GM12878 (cell line): ENCODE data around the gene CDC14B. TPM values are rescaled to one million over a fixed set of nuclear protein-coding genes. Genes with fewer than 3 reads are reported as not detected.

ENCODE experiments used
- ATAC-seq: fragments of 200-7000 bp; cut with Tn5 transposase; 3 replicates; pipeline ENCODE4 v1.9.1; 2020; ENCODE audit warnings: mild to moderate bottlenecking, moderate library complexity
- BruUV-seq: library from RNA; stranded (reverse); fragments of 400-500 nt; replicated peaks from 2 replicates; lab custom pipeline; 2021; lab: Mats Ljungman, UMichigan
- CTCF ChIA-PET: fragments of 300-600 bp; sonication (Branson Sonifier 250); formaldehyde crosslinking; extraction: SDS; loops from one replicate; lab custom pipeline; 2021; ENCODE audit warnings: inconsistent platforms; lab: Yijun Ruan, JAX
- POLR2A ChIA-PET: fragments of 350-600 bp; formaldehyde crosslinking; extraction: SDS; loops from one replicate; lab custom pipeline; 2021; ENCODE audit warnings: inconsistent platforms; lab: Charles Lee
- RAD21 ChIA-PET: fragments of 300-600 bp; sonication (Branson Sonifier 250); formaldehyde crosslinking; loops from one replicate; lab custom pipeline; 2023; ENCODE audit warnings: antibody characterized with exemption; ENCODE audit not compliant: unreplicated experiment; lab: Charles Lee
- SMC1A ChIA-PET: fragments of 300-600 bp; sonication (Branson Sonifier 250); formaldehyde crosslinking; loops from one replicate; lab custom pipeline; 2023; ENCODE audit not compliant: unreplicated experiment, uncharacterized antibody; lab: Charles Lee
- DNase-seq: peaks from one replicate; pipeline ENCODE4 v3.0.0-alpha.2; 2011; ENCODE audit warnings: low read depth, low spot score
- FAIRE-seq: peaks from 3 replicates; lab custom pipeline; 2011; peaks lifted over from hg19 to GRCh38; lab: Jason Lieb, UNC
- H2AFZ ChIP-seq: 2 replicates; pipeline ENCODE4 v1.6.0; 2011; ENCODE audit warnings: low read depth, low read length, control low read depth; ENCODE audit not compliant: control insufficient read depth
- H3K27ac ChIP-seq: 2 replicates; pipeline ENCODE4 v1.5.1; 2011; ENCODE audit warnings: control low read depth; ENCODE audit not compliant: control insufficient read depth, insufficient read depth
- H3K27me3 ChIP-seq, 2 experiments: replicated peaks in 1 of 2; 2 replicates each; pipeline versions ENCODE4 v1.6.0 to v1.6.1; 2011; ENCODE audit warnings: low read length in 1 of 2; ENCODE audit not compliant: control insufficient read depth in 2 of 2, insufficient read depth in 2 of 2
- H3K36me3 ChIP-seq, 2 experiments: 2 replicates each; pipeline ENCODE4 v1.5.1; 2011; ENCODE audit warnings: low read length in 1 of 2; ENCODE audit not compliant: control insufficient read depth in 2 of 2, insufficient read depth in 2 of 2
- H3K4me1 ChIP-seq: 2 replicates; pipeline ENCODE4 v1.6.1; 2011; ENCODE audit warnings: mild to moderate bottlenecking, low read length, moderate library complexity, mixed read lengths; ENCODE audit not compliant: control insufficient read depth, insufficient read depth
- H3K4me2 ChIP-seq: 2 replicates; pipeline ENCODE4 v1.6.0; 2011; ENCODE audit warnings: control low read depth; ENCODE audit not compliant: control insufficient read depth, insufficient read depth
- H3K4me3 ChIP-seq: fragments of 200-600 bp; sonication (generic); 2 replicates; pipeline ENCODE4 v1.5.1; 2016
- H3K79me2 ChIP-seq: 2 replicates; pipeline ENCODE4 v1.6.0; 2011; ENCODE audit warnings: low read length; ENCODE audit not compliant: control insufficient read depth, insufficient read depth
- H3K9ac ChIP-seq: 2 replicates; pipeline ENCODE4 v1.8.0; 2011; ENCODE audit warnings: low read length, control low read depth, mixed read lengths; ENCODE audit not compliant: control insufficient read depth, insufficient read depth
- H3K9me3 ChIP-seq: replicated peaks from 3 replicates; pipeline ENCODE4 v1.5.1; 2011; ENCODE audit warnings: mild to moderate bottlenecking, low read length; ENCODE audit not compliant: control insufficient read depth, insufficient read depth
- H4K20me1 ChIP-seq: 2 replicates; pipeline ENCODE4 v1.6.0; 2011; ENCODE audit not compliant: control insufficient read depth, insufficient read depth
- ATF2 ChIP-seq: IDR thresholded peaks from 2 replicates; pipeline ENCODE4 v1.6.1; 2012; ENCODE audit warnings: low read length, inconsistent platforms
- CEBPB ChIP-seq, 2 experiments: fragments of 150-350 bp in 1 of 2; IDR thresholded peaks; 2 replicates each; pipeline ENCODE4 v1.6.1; 2012 to 2014; ENCODE audit warnings: low read depth in 2 of 2, low read length in 2 of 2, borderline replicate concordance in 1 of 2, inconsistent platforms in 1 of 2
- EZH2 ChIP-seq: IDR thresholded peaks from 2 replicates; pipeline ENCODE4 v1.6.1; 2012; ENCODE audit warnings: low read depth, mild to moderate bottlenecking, control low read depth, inconsistent platforms, low read length, borderline replicate concordance; ENCODE audit not compliant: control insufficient read depth
- GATAD2B ChIP-seq: fragments of 450-650 bp; conservative IDR thresholded peaks from 2 replicates; pipeline ENCODE4 v1.6.1; 2017; ENCODE audit warnings: low read depth, mild to moderate bottlenecking, moderate library complexity
- JUND ChIP-seq: IDR thresholded peaks from 2 replicates; pipeline ENCODE4 v1.6.1; 2012; ENCODE audit warnings: low read depth, mild to moderate bottlenecking, low read length, improper control_type of control experiment, moderate library complexity
- LARP7 ChIP-seq: fragments of 450-650 bp; IDR thresholded peaks from 2 replicates; pipeline ENCODE4 v1.6.1; 2017; ENCODE audit warnings: mild to moderate bottlenecking
- NFYA ChIP-seq: IDR thresholded peaks from 2 replicates; pipeline ENCODE4 v1.6.1; 2011; ENCODE audit warnings: low read depth, mild to moderate bottlenecking, low read length, improper control_type of control experiment, borderline replicate concordance
- NKRF ChIP-seq: fragments of 450-650 bp; conservative IDR thresholded peaks from 2 replicates; pipeline ENCODE4 v1.6.1; 2017; ENCODE audit warnings: mild to moderate bottlenecking, moderate library complexity
- RBBP5 ChIP-seq: fragments of 200-600 bp; sonication (generic); conservative IDR thresholded peaks from 2 replicates; pipeline ENCODE4 v1.6.1; 2016
- RFX5 ChIP-seq: IDR thresholded peaks from 2 replicates; pipeline ENCODE4 v1.6.1; 2011; ENCODE audit warnings: low read depth, low read length, improper control_type of control experiment
- SPI1 ChIP-seq: IDR thresholded peaks from 2 replicates; pipeline ENCODE4 v1.6.1; 2011; ENCODE audit warnings: low read depth, mild to moderate bottlenecking, low read length, moderate library complexity, borderline replicate concordance; ENCODE audit not compliant: insufficient read depth
- TBL1XR1 ChIP-seq: IDR thresholded peaks from 2 replicates; pipeline ENCODE4 v1.6.1; 2012; ENCODE audit warnings: low read depth, low read length, improper control_type of control experiment
- WRNIP1 ChIP-seq: IDR thresholded peaks from 2 replicates; pipeline ENCODE4 v1.6.1; 2011; ENCODE audit warnings: low read depth, low read length, improper control_type of control experiment, borderline replicate concordance
- WGBS: methylation state at CpG from one replicate; pipeline ENCODE4 v1.1.6; 2016; ENCODE audit warnings: low lambda C conversion rate; ENCODE audit not compliant: insufficient replicate concordance, insufficient coverage; ENCODE audit errors: missing lambda C conversion rate; 5-methylcytosine and 5-hydroxymethylcytosine counted together
- in situ Hi-C: fragments of 300-500 bp; cut with MboI; formaldehyde crosslinking; loops from 9 replicates; pipeline ENCODE4 v1.14.3; 2018; ENCODE audit warnings: mixed read lengths
- intact Hi-C: fragments of 100-400 bp; cut with micrococcal nuclease; formaldehyde crosslinking; loops from one replicate; pipeline ENCODE4 v1.14.2; 2022; ENCODE audit not compliant: unreplicated experiment
- polyA plus RNA-seq, 11 experiments: library from polyadenylated mRNA; depleted of rRNA in 4 of 11; unstranded in 6 of 11; stranded (reverse) in 5 of 11; fragments of >200 nt; fragmentation: Nextera tagmentation in 4 of 11; fragmentation: Illumina TruSeq in 1 of 11; extraction: Ambion mirVana in 4 of 11; extraction: Trizol in 1 of 11; gene quantifications; 1 replicate in 1 of 11; 2 replicates in 10 of 11; pipeline versions ENCODE4 v1.2.1 to v1.2.3, GENCODE V29; 2011 to 2016; ENCODE audit warnings: inconsistent platforms in 2 of 11, missing spikeins in 2 of 11, low read depth in 1 of 11
- total RNA-seq, 4 experiments: library from RNA; depleted of rRNA in 3 of 4; stranded (reverse); fragments of >200 nt in 3 of 4; fragmentation: Illumina TruSeq in 1 of 4; extraction: Trizol in 1 of 4; gene quantifications; 2 replicates each; pipeline versions ENCODE4 v1.2.1 to v1.2.3, GENCODE V29; 2013 to 2021

The CDC14B gene
- total and polyA plus RNA-seq, 10 of the 15 experiments (the other 5 are each of a cell fraction or from before 2014, with no cell fraction given) = 3.7 to 11.7 (median 6.2) TPM

- Histone ChIP-seq H3K4me3 (no peak overlapping the region), H3K4me2 (no peak overlapping the region), H3K27ac (no peak overlapping the region), H3K9ac (no peak overlapping the region), H3K27me3 (no peaks in the 10 kb centered on the region; a peak in 1 of 4 replicates), H3K79me2 (no peaks in the 10 kb centered on the region), H3K9me3 (no peaks in the 10 kb centered on the region), H3K36me3 (no peaks in the 10 kb centered on the region), H2AFZ (no peak overlapping the region), H3K4me1 (no peaks in the 10 kb centered on the region), H4K20me1 (no peaks in the 10 kb centered on the region)
- no TSS peak for BruUV-seq
- 67% methylated on average over 5 of the region's 5 CpGs for WGBS
- FAIRE-seq = no peak
- TF ChIP-seq RBBP5 (no peak), RFX5 (no peak)
- CTCF ChIA-PET = interaction anchor here (1.7 kb wide), 1 partner anchor 192 kb away, joined by 4 read pairs; no protein-coding TSS in a partner anchor
- in situ Hi-C loops = no loop called here
- POLR2A ChIA-PET = interaction anchor here (0.5 kb wide), 1 partner anchor 9 kb away, joined by 3 read pairs; no protein-coding TSS in a partner anchor
- no peak for ATAC-seq
- RAD21 ChIA-PET = interaction anchor here (1.1 kb wide), 1 partner anchor 67 kb away, joined by 4 read pairs; no protein-coding TSS in a partner anchor
- no peak for DNase-seq
- intact Hi-C loops = no loop called here
- SMC1A ChIA-PET = interaction anchor here (0.6 to 2.1 kb wide), 2 partner anchors 25 to 142 kb away, joined by 3 to 5 read pairs; no protein-coding TSS in a partner anchor
Measured at GRCh38 chr9:96509026-96509425, 110.6 kb downstream of the CDC14B start.

- H2AFZ ChIP-seq = no peak overlapping the region
- 68% methylated on average over 14 of the region's 14 CpGs for WGBS
- H3K79me2 ChIP-seq = no peaks in the 10 kb centered on the region
- intact Hi-C loops (no loop called here), in situ Hi-C loops (no loop called here)
- no peak overlapping the region for H3K27ac ChIP-seq
- no peak overlapping the region for H3K9ac ChIP-seq
- no peaks in the 10 kb centered on the region; a peak in 1 of 4 replicates for H3K27me3 ChIP-seq
- ChIA-PET RAD21 (no interaction called here), SMC1A (interaction anchor here (0.6 to 2.1 kb wide), 2 partner anchors 25 to 141 kb away, joined by 3 to 5 read pairs; no protein-coding TSS in a partner anchor), POLR2A (interaction anchor here (0.5 to 0.7 kb wide), 2 partner anchors 10 to 88 kb away, joined by 3 read pairs; no protein-coding TSS in a partner anchor), CTCF (no interaction called here)
- FAIRE-seq = no peak
- ATAC-seq = no peak
- no TSS peak for BruUV-seq
- no peaks in the 10 kb centered on the region for H3K4me1 ChIP-seq
- DNase-seq = no peak
- H4K20me1 ChIP-seq = no peaks in the 10 kb centered on the region
- no peak overlapping the region for H3K4me2 ChIP-seq
- H3K36me3 ChIP-seq = no peaks in the 10 kb centered on the region
- H3K4me3 ChIP-seq = no peak overlapping the region
- no peaks in the 10 kb centered on the region for H3K9me3 ChIP-seq
- TF ChIP-seq LARP7 (no peak), CEBPB (IDR thresholded peaks at IDR 0.05; ENCODE audit: borderline replicate concordance in 1 of 2, low read depth in 2 of 2, low read length in 2 of 2) (no peak), JUND (no peak), EZH2 (no peak), NKRF (no peak), NFYA (no peak), GATAD2B (no peak), SPI1 (no peak), ATF2 (no peak), TBL1XR1 (no peak), WRNIP1 (no peak)
Measured at GRCh38 chr9:96508227-96508940, 111.3 kb downstream of the CDC14B start.
